ENCODE data around the gene TNKS1BP1. TPM values are rescaled to one million over a fixed set of nuclear protein-coding genes. Genes with fewer than 3 reads are reported as not detected.

TNKS1BP1 gene
- total and polyA plus RNA-seq, 9 of the 15 experiments (the other 6 are each of a cell fraction or from before 2014, with no cell fraction given), result 1.1 to 47.2 (median 10.9) TPM

GRCh38 chr11:57349491-57350274 is 24.9 kb upstream of the TNKS1BP1 start (continued):
- TF ChIP-seq, protein P1, sequence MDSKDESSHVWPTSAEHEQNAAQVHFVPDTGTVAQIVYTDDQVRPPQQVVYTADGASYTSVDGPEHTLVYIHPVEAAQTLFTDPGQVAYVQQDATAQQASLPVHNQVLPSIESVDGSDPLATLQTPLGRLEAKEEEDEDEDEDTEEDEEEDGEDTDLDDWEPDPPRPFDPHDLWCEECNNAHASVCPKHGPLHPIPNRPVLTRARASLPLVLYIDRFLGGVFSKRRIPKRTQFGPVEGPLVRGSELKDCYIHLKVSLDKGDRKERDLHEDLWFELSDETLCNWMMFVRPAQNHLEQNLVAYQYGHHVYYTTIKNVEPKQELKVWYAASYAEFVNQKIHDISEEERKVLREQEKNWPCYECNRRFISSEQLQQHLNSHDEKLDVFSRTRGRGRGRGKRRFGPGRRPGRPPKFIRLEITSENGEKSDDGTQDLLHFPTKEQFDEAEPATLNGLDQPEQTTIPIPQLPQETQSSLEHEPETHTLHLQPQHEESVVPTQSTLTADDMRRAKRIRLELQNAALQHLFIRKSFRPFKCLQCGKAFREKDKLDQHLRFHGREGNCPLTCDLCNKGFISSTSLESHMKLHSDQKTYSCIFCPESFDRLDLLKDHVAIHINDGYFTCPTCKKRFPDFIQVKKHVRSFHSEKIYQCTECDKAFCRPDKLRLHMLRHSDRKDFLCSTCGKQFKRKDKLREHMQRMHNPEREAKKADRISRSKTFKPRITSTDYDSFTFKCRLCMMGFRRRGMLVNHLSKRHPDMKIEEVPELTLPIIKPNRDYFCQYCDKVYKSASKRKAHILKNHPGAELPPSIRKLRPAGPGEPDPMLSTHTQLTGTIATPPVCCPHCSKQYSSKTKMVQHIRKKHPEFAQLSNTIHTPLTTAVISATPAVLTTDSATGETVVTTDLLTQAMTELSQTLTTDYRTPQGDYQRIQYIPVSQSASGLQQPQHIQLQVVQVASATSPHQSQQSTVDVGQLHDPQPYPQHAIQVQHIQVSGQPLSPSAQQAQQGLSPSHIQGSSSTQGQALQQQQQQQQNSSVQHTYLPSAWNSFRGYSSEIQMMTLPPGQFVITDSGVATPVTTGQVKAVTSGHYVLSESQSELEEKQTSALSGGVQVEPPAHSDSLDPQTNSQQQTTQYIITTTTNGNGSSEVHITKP (IDR thresholded peaks at IDR 0.05; ENCODE audit: partially characterized antibody), result peak; percentile 19
- no peak for TF ChIP-seq ILK (tag; IDR thresholded peaks at IDR 0.05; ENCODE audit: borderline replicate concordance, low read depth)
- no peak for TF ChIP-seq MBD1 (CRISPR knock-in tag; IDR thresholded peaks at IDR 0.05)
- TF ChIP-seq ZNF263 (CRISPR knock-in tag; IDR thresholded peaks at IDR 0.05; ENCODE audit: borderline replicate concordance), result no peak
- TF ChIP-seq SNAPC5 (CRISPR knock-in tag; IDR thresholded peaks at IDR 0.05), result no peak
- 0 out of 2 replicates have a peak, but pooled peaks have one; percentile 18 for TF ChIP-seq VEZF1 (CRISPR knock-in tag; IDR thresholded peaks at IDR 0.05)
- TF ChIP-seq NRF1 (conservative IDR thresholded peaks at IDR 0.05 in 1 of 2, IDR thresholded peaks at IDR 0.05 in 1 of 2), result peak; percentile 40 to 59; a peak in 3 of 4 replicates
- TF ChIP-seq DIDO1 (tag; IDR thresholded peaks at IDR 0.05; ENCODE audit: low read depth), result no peak
- no peak for TF ChIP-seq HDAC8 (tag; IDR thresholded peaks at IDR 0.05)
- TF ChIP-seq, protein P2, sequence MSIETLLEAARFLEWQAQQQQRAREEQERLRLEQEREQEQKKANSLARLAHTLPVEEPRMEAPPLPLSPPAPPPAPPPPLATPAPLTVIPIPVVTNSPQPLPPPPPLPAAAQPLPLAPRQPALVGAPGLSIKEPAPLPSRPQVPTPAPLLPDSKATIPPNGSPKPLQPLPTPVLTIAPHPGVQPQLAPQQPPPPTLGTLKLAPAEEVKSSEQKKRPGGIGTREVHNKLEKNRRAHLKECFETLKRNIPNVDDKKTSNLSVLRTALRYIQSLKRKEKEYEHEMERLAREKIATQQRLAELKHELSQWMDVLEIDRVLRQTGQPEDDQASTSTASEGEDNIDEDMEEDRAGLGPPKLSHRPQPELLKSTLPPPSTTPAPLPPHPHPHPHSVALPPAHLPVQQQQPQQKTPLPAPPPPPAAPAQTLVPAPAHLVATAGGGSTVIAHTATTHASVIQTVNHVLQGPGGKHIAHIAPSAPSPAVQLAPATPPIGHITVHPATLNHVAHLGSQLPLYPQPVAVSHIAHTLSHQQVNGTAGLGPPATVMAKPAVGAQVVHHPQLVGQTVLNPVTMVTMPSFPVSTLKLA (conservative IDR thresholded peaks at IDR 0.05), result no peak
- no peak for TF ChIP-seq ZNF830 (CRISPR knock-in tag; IDR thresholded peaks at IDR 0.05)
- TF ChIP-seq, protein P3, sequence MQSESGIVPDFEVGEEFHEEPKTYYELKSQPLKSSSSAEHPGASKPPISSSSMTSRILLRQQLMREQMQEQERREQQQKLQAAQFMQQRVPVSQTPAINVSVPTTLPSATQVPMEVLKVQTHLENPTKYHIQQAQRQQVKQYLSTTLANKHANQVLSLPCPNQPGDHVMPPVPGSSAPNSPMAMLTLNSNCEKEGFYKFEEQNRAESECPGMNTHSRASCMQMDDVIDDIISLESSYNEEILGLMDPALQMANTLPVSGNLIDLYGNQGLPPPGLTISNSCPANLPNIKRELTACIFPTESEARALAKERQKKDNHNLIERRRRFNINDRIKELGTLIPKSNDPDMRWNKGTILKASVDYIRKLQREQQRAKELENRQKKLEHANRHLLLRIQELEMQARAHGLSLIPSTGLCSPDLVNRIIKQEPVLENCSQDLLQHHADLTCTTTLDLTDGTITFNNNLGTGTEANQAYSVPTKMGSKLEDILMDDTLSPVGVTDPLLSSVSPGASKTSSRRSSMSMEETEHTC (IDR thresholded peaks at IDR 0.05), result no peak
- TF ChIP-seq TAF9B (IDR thresholded peaks at IDR 0.05; ENCODE audit: partially characterized antibody), result no peak
- no peak for TF ChIP-seq PTBP1 (IDR thresholded peaks at IDR 0.05; ENCODE audit: low read depth, low read length)
- TF ChIP-seq RCOR1 (IDR thresholded peaks at IDR 0.05; ENCODE audit: borderline replicate concordance in 1 of 2, low read depth in 2 of 2, low read length in 2 of 2), result peak in 1 of 2 experiments; percentile 85; a peak in 2 of 4 replicates
- no peak for TF ChIP-seq ZNF695 (CRISPR knock-in tag; IDR thresholded peaks at IDR 0.05)

Data from K562 (cell line).